DND-41 (cell line): ENCODE measurements around the gene DOCK3.

Source experiments
- CTCF ChIP-seq: IDR thresholded peaks from 2 replicates; pipeline ENCODE4 v1.5.1; 2012; ENCODE audit warnings: borderline replicate concordance, low read length, moderate library complexity, mild to moderate bottlenecking; ENCODE audit not compliant: poor library complexity, severe bottlenecking; ENCODE audit errors: extremely low read depth
- EZH2 ChIP-seq: IDR thresholded peaks from 3 replicates; pipeline ENCODE4 v1.6.1; 2012; ENCODE audit warnings: borderline replicate concordance, low read depth, mild to moderate bottlenecking, moderate library complexity, low read length, inconsistent platforms; ENCODE audit not compliant: severe bottlenecking

GRCh38 chr3:51340013-51340829 is 665.5 kb downstream of the DOCK3 start:
- TF ChIP-seq CTCF (no peak), EZH2 (no peak)
